ENCODE measurements around the gene CEP70. TPM values are rescaled to one million over a fixed set of nuclear protein-coding genes. Genes with fewer than 3 reads are reported as not detected.

Gene CEP70
- total RNA-seq, 1 experiment from 2014 or later = 32.6 TPM

DNA sequence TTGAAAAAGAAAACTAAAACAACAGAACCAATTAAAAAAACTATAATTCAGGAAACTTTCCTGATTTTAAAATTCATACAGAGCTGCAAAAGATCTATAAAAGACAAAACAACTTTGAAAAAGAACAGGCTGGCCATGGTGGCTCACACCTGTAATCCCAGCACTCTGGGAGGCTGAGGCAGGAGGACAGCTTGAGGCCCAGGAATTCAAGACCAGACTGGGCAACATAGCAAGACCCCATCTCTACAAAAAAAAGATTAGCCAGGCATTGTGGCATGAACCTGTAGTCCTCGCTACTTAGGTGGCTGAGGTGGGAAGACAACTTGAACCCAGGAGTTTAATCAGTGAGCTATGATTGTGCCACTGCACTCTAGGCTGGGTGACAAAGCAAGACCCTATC lies 6.7 kb downstream of the CEP70 start:
- Mint-ChIP-seq H3K9me3 (no peaks in the 10 kb centered on the region), H3K36me3 (ENCODE audit: insufficient read depth in 1 of 3, low read depth in 3 of 3) (peaks cover 3 to 14% (median 11%) of the 10 kb centered on the region in 3 experiments; a peak in 5 of 7 replicates), H3K27ac (no peak overlapping the region), H3K27me3 (ENCODE audit: low read depth) (no peaks in the 10 kb centered on the region), H3K4me1 (peaks cover 4% of the 10 kb centered on the region in 2 experiments; a peak in 3 of 4 replicates), H3K4me3 (no peak overlapping the region)
- Histone ChIP-seq H3K9ac (ENCODE audit: extremely low read depth, insufficient read length, low read length) (no peak overlapping the region), H3K27me3 (ENCODE audit: insufficient read depth, low read length) (no peaks in the 10 kb centered on the region), H2BK120ac (ENCODE audit: low read depth, low read length, poor library complexity, severe bottlenecking) (no peak overlapping the region), H4K5ac (ENCODE audit: insufficient read length, low read depth, low read length) (no peak overlapping the region), H3K79me1 (ENCODE audit: insufficient read depth, low read depth, low read length, poor library complexity, severe bottlenecking) (no peaks in the 10 kb centered on the region), H2BK20ac (ENCODE audit: low read depth, low read length, poor library complexity, severe bottlenecking) (no peak overlapping the region), H3K79me2 (ENCODE audit: insufficient read depth, low read length) (no peaks in the 10 kb centered on the region; the same call in 1 of the 2 replicates), H4K8ac (replicated peaks; ENCODE audit: insufficient read length, low read depth, low read length) (no peak overlapping the region), H2BK15ac (ENCODE audit: low read depth, low read length) (no peak overlapping the region), H3K9me3 (ENCODE audit: control insufficient read depth, low read depth, low read length) (no peaks in the 10 kb centered on the region), H3K4me2 (ENCODE audit: insufficient read depth, insufficient read length, low read length) (no peak overlapping the region), H3K4me1 (ENCODE audit: insufficient read depth, low read length) (no peaks in the 10 kb centered on the region), H3K27ac (ENCODE audit: insufficient read length, low read depth, low read length) (no peak overlapping the region), H3K23me2 (ENCODE audit: insufficient read length, low read depth, low read length, poor library complexity, severe bottlenecking) (no peaks in the 10 kb centered on the region), H2BK12ac (ENCODE audit: insufficient read length, low read depth, low read length) (no peak overlapping the region), H4K91ac (ENCODE audit: insufficient read length, low read depth, low read length) (no peak overlapping the region), H3K56ac (ENCODE audit: insufficient read length, low read depth, low read length) (no peak overlapping the region), H2AFZ (ENCODE audit: low read length) (no peak overlapping the region), H3K23ac (ENCODE audit: insufficient read length, low read depth, low read length) (no peak overlapping the region), H3T11ph (ENCODE audit: low read length) (no peak overlapping the region), H2AK5ac (ENCODE audit: insufficient read length, low read length) (no peak overlapping the region), H2BK5ac (ENCODE audit: insufficient read length, low read length) (no peak overlapping the region), H3K4ac (ENCODE audit: low read depth, low read length) (no peak overlapping the region), H3K14ac (ENCODE audit: insufficient read depth, low read length) (no peak overlapping the region), H3K18ac (ENCODE audit: insufficient read length, low read depth, low read length) (no peak overlapping the region), H4K20me1 (ENCODE audit: control insufficient read depth, insufficient read depth, insufficient read length) (no peaks in the 10 kb centered on the region)
- TF ChIP-seq, protein P1, sequence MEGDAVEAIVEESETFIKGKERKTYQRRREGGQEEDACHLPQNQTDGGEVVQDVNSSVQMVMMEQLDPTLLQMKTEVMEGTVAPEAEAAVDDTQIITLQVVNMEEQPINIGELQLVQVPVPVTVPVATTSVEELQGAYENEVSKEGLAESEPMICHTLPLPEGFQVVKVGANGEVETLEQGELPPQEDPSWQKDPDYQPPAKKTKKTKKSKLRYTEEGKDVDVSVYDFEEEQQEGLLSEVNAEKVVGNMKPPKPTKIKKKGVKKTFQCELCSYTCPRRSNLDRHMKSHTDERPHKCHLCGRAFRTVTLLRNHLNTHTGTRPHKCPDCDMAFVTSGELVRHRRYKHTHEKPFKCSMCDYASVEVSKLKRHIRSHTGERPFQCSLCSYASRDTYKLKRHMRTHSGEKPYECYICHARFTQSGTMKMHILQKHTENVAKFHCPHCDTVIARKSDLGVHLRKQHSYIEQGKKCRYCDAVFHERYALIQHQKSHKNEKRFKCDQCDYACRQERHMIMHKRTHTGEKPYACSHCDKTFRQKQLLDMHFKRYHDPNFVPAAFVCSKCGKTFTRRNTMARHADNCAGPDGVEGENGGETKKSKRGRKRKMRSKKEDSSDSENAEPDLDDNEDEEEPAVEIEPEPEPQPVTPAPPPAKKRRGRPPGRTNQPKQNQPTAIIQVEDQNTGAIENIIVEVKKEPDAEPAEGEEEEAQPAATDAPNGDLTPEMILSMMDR (conservative IDR thresholded peaks at IDR 0.05) = no peak
- no peak for DNase-seq
- WGBS (ENCODE audit: extremely low coverage, insufficient read length, low lambda C conversion rate) = no CpG with 5 or more reads among the region's 1 CpG

All from H9 (cell line).